ENCODE measurements around the gene RBP3.
A peak's percentile ranks its signal among the peaks of the same experiment; 100 is the strongest.

RBP3 gene

DNA sequence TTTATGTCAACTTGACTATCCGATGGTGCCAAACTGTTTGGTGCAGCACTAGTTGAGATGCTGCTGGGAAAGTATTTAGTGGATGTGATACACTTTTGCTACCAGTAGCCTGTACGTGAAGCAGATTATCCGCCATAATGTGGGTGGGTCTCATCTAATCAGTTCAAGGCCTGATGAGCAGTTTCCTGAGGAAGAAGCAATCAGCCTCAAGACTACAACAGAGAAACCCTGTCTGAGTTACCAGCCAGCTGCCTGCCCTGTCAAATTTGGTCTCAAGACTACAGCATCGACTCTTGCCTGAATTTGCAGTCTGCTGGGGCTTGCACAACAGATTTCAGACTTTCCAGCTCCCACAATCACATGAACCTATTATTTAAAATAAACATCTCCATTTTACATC is 10.9 kb upstream of the RBP3 start:
- no peak for DNase-seq

DNA sequence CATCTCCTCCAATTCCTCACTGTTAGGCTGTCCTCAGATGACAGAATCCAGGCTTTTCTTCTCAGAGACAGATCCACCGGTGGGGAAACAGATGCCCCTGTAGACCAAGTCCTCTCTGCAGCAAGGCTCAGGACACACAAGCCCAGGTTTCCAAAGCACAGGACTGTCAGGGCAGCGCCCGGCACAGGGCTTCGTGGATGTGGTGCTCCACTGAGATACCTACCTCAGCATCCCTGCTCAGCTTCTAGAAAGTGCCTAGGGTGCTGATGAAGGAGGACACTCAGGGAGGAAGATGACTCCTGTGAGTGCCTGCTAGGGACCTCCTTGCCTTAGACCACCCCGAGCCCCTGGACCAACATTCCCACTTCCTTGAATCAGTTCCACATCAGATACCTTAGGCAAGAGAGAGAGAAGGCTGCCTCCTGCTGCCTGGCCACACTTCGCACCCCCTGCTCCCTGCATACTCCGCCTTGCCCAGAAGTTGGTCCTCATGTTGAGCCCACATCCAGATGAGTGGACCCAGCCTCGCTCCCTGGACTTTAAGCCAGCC is 8.9 kb upstream of the RBP3 start:
- DNase-seq, result no peak

GRCh38 chr10:47339759-47340607 is 8.2 kb upstream of the RBP3 start:
- peak; percentile 64 for DNase-seq

GRCh38 chr10:47340608-47341170 is 7.5 kb upstream of the RBP3 start:
- DNase-seq, result peak; percentile 30

DNA sequence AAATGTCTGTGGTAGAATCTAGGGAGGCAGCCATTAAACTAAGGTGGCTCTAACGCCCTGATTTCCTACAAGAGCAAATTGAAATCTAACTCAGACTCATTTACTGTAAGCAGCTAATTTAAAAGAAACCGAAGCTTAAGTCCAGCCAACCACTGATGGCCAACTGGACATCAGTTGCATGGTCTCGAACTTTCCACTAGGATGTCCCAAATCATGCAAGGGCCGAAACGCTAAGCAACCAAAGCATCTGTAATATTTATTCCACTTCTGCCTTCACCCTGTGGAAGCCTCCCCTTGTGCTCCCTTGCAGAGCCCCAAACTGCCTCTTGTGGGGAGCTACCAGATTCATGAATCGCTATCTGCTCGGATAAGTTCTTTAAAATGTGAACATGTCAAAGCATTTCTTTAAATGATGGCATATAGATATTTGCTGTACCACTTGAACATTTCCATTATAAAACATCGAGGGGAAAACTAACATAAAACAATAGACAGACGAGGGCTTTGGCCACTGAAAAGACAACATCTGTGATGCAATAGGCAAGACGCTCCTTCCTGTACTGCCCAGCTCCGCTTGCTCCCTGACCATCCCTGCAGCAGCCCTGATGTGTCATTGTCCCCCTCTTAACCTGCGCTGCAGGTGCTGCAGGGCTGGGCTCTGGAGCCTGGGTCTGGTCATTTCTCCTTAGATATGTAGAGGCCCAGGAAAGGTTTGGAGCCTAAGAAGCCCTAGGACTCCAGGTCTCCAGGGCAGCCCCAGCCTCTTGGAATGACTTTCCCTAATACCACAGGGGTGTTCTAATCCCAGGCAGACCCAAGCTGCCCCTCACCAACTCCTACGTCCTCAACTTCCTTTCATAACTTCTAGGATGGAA is 2.9 kb upstream of the RBP3 start:
- no peak for DNase-seq

DNA sequence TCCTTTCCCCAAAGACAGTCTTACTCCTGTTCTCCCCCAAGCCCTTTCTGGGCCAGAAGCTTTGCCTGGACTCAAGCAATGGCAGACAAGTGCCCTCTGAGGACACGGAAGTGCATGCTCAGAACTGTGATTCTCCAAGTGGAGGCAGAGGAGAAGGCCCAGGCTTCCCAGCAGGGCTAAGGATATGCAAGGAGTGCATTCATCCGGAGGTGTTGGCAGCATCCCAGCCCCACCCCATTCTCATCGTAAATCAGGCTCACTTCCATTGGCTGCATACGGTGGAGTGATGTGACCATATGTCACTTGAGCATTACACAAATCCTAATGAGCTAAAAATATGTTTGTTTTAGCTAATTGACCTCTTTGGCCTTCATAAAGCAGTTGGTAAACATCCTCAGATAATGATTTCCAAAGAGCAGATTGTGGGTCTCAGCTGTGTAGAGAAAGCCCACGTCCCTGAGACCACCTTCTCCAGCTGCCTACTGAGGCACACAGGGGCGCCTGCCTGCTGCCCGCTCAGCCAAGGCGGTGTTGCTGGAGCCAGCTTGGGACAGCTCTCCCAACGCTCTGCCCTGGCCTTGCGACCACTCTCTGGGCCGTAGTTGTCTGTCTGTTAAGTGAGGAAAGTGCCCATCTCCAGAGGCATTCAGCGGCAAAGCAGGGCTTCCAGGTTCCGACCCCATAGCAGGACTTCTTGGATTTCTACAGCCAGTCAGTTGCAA is 1.4 kb upstream of the RBP3 start:
- DNase-seq, result no peak

- DNase-seq, result no peak
Measured at GRCh38 chr10:47347303-47347675, 874 bp upstream of the RBP3 start.

DNA sequence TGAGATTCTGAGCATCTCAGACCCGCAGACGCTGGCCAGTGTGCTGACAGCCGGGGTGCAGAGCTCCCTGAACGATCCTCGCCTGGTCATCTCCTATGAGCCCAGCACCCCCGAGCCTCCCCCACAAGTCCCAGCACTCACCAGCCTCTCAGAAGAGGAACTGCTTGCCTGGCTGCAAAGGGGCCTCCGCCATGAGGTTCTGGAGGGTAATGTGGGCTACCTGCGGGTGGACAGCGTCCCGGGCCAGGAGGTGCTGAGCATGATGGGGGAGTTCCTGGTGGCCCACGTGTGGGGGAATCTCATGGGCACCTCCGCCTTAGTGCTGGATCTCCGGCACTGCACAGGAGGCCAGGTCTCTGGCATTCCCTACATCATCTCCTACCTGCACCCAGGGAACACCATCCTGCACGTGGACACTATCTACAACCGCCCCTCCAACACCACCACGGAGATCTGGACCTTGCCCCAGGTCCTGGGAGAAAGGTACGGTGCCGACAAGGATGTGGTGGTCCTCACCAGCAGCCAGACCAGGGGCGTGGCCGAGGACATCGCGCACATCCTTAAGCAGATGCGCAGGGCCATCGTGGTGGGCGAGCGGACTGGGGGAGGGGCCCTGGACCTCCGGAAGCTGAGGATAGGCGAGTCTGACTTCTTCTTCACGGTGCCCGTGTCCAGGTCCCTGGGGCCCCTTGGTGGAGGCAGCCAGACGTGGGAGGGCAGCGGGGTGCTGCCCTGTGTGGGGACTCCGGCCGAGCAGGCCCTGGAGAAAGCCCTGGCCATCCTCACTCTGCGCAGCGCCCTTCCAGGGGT is 703 bp downstream of the RBP3 start:
- DNase-seq, result no peak

DNA sequence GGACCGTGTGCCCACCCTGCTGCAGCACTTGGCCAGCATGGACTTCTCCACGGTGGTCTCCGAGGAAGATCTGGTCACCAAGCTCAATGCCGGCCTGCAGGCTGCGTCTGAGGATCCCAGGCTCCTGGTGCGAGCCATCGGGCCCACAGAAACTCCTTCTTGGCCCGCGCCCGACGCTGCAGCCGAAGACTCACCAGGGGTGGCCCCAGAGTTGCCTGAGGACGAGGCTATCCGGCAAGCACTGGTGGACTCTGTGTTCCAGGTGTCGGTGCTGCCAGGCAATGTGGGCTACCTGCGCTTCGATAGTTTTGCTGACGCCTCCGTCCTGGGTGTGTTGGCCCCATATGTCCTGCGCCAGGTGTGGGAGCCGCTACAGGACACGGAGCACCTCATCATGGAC is 1.4 kb downstream of the RBP3 start:
- no peak for DNase-seq

- DNase-seq, result no peak
Measured at GRCh38 chr10:47349941-47350371, 1.8 kb downstream of the RBP3 start.

DNA sequence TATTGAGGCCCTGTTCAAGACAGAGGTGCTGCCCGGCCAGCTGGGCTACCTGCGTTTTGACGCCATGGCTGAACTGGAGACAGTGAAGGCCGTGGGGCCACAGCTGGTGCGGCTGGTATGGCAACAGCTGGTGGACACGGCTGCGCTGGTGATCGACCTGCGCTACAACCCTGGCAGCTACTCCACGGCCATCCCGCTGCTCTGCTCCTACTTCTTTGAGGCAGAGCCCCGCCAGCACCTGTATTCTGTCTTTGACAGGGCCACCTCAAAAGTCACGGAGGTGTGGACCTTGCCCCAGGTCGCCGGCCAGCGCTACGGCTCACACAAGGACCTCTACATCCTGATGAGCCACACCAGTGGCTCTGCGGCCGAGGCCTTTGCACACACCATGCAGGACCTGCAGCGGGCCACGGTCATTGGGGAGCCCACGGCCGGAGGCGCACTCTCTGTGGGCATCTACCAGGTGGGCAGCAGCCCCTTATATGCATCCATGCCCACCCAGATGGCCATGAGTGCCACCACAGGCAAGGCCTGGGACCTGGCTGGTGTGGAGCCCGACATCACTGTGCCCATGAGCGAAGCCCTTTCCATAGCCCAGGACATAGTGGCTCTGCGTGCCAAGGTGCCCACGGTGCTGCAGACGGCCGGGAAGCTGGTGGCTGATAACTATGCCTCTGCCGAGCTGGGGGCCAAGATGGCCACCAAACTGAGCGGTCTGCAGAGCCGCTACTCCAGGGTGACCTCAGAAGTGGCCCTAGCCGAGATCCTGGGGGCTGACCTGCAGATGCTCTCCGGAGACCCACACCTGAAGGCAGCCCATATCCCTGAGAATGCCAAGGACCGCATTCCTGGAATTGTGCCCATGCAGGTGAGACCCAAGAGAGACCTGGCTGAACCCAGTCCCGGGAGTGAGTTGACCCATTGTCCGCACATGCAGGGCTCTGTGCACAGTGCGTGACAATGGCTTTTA is 2.8 kb downstream of the RBP3 start:
- no peak for DNase-seq

DNA sequence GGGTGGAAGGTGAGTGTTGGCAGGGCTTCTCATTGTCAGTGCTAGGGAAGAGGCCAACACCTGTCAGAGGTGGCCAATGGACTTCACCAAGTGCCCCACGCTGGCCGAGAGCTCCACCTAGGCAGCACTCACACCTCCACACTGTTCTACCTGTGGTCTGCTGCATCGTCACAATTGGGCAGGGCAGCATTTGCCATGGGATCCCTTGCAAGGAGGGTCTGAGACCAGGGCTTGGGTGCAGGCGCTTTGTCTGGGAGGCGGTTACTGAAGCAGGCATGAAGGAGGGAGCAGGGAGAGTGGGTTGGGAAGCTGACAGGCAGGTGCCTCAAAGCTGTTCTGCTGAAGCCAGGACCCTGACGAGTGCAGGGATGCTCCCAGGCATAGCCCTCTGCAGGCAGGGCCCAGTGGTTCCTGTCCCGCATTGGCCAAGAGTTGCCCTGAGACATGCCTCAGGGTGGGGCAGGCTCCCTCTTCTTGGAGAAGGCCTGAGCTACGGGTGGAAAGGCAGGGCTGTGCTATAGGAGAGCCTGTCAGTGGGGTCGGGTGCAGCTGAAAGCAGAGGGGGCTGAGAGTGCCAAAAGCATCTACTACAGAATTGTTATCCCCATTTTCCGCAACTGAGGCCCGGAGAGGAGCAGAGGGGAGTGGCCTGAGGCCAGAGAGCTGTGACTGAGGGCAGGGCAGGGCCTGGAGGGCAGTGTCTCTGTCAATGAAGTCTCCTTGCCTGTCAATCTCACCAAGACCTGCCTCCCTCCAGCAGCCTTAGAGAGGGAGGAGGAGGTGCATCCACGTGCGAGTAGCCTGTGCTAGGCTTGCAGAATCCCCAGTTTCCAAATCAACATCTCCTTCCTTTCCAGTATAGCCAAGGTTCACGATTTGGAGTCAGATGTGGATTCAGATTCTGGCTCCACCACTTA is 4.0 kb downstream of the RBP3 start:
- DNase-seq, result no peak

GRCh38 chr10:47353351-47353750 is 5.2 kb downstream of the RBP3 start:
- no peak for DNase-seq

DNA sequence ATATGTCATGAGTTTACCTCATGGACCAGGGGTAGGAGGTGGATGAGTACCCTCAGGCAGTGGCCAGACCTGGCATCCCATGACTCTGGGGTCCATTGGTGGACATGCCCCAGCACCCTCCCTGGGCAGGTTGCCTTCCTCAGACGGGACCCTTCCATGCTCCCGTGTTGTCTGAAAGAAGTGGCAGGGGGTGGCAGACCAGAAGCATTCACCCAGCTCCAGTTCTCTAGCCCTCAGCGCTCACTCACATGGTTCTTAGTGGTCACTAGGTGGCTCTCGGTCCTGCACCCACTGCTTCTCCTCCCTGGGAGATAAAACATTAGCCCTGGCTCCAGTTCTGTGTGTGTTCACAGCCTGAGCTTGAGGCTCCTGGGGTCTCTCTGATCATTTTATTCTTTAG is 6.0 kb downstream of the RBP3 start:
- DNase-seq, result no peak

- no peak for DNase-seq
Measured at GRCh38 chr10:47354900-47355299, 6.7 kb downstream of the RBP3 start.

DNA sequence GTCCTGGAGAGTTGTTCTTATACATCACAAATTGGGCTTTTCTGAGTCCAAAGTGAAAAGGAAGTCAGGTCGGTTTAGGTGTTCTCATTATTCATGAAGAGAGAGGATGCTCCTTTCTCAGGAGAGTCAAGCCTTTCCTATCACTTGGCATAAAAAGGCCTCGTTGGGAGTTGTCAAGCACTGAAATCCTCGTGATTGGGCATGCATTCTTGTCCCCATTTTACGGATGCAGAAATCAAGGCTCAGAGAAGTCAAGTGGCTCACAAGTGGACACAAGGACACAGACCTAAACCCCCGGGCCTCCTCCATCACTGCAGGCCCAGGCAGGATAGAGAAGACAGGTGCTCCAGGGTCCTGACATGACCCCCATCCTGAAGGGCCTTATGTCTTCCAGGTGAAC is 8.5 kb downstream of the RBP3 start:
- no peak for DNase-seq

DNA sequence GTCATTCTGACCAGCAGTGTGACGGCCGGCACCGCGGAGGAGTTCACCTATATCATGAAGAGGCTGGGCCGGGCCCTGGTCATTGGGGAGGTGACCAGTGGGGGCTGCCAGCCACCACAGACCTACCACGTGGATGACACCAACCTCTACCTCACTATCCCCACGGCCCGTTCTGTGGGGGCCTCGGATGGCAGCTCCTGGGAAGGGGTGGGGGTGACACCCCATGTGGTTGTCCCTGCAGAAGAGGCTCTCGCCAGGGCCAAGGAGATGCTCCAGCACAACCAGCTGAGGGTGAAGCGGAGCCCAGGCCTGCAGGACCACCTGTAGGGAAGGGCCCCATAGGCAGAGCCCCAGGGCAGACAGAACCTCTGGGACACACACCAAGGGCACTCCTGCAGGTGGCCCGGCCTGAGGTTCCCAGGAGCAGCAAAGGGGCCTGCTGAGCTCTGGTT is 9.0 kb downstream of the RBP3 start:
- DNase-seq, result no peak

DNA sequence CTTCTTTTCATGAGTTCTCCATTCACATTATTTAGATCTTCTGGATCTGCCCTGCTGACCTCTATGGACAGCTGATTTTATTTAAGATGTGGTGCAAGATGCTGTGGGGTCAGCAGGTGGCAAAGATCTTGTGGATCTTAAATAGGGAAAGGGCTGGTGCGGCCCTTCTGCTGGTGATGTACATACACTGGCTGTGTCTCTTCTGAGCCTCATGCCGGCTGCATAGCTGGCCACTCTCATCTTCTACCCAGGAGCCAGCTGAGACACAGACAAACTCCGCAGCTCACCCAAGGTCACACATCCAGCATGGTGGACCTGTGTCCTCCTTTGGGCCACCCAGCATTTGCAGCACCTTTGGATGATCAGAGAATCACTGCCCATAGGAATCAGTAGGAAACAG is 9.7 kb downstream of the RBP3 start:
- DNase-seq, result no peak

DNA sequence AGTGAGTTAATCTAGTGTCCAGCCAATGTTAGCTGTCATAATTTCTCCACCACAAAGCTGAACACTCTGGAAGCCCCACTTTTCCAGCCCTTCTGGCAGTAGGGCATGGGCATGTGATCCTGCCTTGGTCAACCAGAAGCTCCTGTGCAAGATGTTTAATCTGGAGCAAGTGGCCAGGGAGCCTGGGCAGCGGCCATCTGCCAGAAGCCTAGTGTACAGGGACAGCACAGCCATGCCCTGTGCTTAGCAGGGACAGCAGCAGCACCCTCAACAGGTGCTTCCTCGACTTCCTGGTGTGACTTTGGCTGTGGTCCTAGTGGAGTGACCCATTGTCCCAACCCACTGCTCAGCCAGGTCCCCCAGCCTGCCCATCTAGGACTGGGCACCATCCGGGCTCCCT is 10.3 kb downstream of the RBP3 start:
- no peak for DNase-seq
